ENCODE data around the gene PRKAR2B.

The PRKAR2B gene

GRCh38 chr7:107194052-107194451, 149.5 kb downstream of the PRKAR2B start:
- no peak for DNase-seq (ENCODE audit: low read depth)
- H3K4me3 ChIP-seq (ENCODE audit: low read depth, low read length): no peak overlapping the region

GRCh38 chr7:107196834-107197610, 152.5 kb downstream of the PRKAR2B start:
- peak; percentile 41 for DNase-seq (ENCODE audit: low read depth)
- TF ChIP-seq, protein P1, sequence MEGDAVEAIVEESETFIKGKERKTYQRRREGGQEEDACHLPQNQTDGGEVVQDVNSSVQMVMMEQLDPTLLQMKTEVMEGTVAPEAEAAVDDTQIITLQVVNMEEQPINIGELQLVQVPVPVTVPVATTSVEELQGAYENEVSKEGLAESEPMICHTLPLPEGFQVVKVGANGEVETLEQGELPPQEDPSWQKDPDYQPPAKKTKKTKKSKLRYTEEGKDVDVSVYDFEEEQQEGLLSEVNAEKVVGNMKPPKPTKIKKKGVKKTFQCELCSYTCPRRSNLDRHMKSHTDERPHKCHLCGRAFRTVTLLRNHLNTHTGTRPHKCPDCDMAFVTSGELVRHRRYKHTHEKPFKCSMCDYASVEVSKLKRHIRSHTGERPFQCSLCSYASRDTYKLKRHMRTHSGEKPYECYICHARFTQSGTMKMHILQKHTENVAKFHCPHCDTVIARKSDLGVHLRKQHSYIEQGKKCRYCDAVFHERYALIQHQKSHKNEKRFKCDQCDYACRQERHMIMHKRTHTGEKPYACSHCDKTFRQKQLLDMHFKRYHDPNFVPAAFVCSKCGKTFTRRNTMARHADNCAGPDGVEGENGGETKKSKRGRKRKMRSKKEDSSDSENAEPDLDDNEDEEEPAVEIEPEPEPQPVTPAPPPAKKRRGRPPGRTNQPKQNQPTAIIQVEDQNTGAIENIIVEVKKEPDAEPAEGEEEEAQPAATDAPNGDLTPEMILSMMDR (IDR thresholded peaks at IDR 0.05; ENCODE audit: control insufficient read depth, extremely low read depth, insufficient read depth): no peak
- no peak overlapping the region for H3K4me3 ChIP-seq (ENCODE audit: low read depth, low read length)

More at GRCh38 chr7:107194052-107194451, 149.5 kb downstream of the PRKAR2B start:
- TF ChIP-seq, protein P1 (IDR thresholded peaks at IDR 0.05; ENCODE audit: control insufficient read depth, extremely low read depth, insufficient read depth): peak; percentile 24; the same call in 1 of the 2 replicates

GRCh38 chr7:107201795-107202450, 157.4 kb downstream of the PRKAR2B start:
- peak; percentile 48 for DNase-seq (ENCODE audit: low read depth)
- no peak overlapping the region for H3K4me3 ChIP-seq (ENCODE audit: low read depth, low read length)
- TF ChIP-seq, protein P1 (IDR thresholded peaks at IDR 0.05; ENCODE audit: control insufficient read depth, extremely low read depth, insufficient read depth): peak; percentile 94

DNA sequence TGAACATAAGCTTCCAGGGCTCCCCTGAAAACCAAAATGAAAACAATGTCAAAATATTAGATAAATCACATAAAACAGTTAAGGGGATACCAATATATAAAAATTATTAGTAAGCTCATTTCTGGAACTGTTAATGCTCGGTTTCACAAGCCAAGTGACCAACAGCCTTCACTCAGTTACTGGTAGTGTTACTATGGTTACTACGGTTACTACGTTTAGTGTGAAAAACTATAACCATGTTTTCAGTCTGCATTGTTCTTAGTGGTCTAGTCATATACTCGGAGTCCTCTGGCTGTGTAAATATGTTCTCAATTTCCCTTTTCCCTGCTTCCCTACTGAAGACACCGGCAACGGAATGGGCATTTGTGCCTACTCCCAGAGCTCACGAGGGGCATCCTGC, 159.1 kb downstream of the PRKAR2B start:
- TF ChIP-seq, protein P1 (IDR thresholded peaks at IDR 0.05; ENCODE audit: control insufficient read depth, extremely low read depth, insufficient read depth): no peak
- DNase-seq (ENCODE audit: low read depth): no peak

DNA sequence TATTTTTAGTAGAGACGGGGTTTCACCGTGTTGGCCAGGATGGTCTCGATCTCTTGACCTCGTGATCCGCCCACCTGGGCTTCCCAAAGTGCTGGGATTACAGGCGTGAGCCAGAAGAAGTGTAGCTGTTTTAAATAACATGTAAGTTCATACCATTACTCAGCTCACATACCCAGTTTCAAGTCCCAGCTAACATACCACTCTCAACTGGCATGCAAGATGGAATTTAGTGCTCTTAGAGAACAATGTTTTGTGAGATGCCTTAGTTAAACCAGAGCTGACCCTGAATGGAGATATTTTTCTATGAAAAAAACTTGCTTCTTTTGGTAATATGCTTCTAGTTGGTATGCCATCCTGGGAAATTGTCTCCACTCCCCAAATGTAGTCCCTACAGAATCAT, 161.6 kb downstream of the PRKAR2B start:
- TF ChIP-seq, protein P1 (IDR thresholded peaks at IDR 0.05; ENCODE audit: control insufficient read depth, extremely low read depth, insufficient read depth): no peak
- no peak overlapping the region for H3K4me3 ChIP-seq (ENCODE audit: low read depth, low read length)
- no peak for DNase-seq (ENCODE audit: low read depth)

More for the DNA sequence above, 159.1 kb downstream of the PRKAR2B start:
- no peak overlapping the region for H3K4me3 ChIP-seq (ENCODE audit: low read depth, low read length)

DNA sequence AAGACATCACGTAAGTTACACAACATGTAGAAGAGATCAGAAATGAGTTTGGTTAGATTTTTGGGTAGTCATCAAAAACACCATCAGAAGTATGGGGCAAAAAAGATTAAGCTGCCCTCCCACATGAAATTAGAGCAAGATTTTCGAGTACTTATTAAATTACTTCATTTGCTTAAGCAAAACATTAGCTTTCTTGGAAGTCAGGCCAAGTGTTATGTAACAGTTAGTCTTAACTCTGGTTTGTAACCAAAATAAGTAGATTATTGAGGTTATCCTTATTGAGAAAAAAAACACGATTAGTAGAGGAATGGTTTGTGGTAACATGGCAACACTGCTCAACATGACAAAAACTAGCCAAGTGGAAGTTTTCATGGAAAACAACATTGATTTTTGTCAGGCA, 162.2 kb downstream of the PRKAR2B start:
- TF ChIP-seq, protein P1 (IDR thresholded peaks at IDR 0.05; ENCODE audit: control insufficient read depth, extremely low read depth, insufficient read depth): no peak
- no peak for DNase-seq (ENCODE audit: low read depth)

More for the DNA sequence above, 162.2 kb downstream of the PRKAR2B start:
- no peak overlapping the region for H3K4me3 ChIP-seq (ENCODE audit: low read depth, low read length)

All from LNCaP clone FGC (cell line).